Suprapubic skin (tissue), 4 donors: ENCODE data around the gene SAMD11. TPM values are rescaled to one million over a fixed set of nuclear protein-coding genes. Genes with fewer than 3 reads are reported as not detected.
"Not testable (repeated sequence)": the region's sequence is repeated elsewhere in the genome, so short reads cannot be mapped to it uniquely, and the experiment has no call there.

ENCODE experiments used
- DNase-seq, 2 donors: peaks; one replicate each; pipeline ENCODE4 v3.0.0-alpha.2; 2019; ENCODE audit warnings: low spot score in 2 of 2
- H3K27ac ChIP-seq: fragments of 200-600 bp; sonication (generic); one replicate; pipeline ENCODE4 v1.5.1; 2019
- H3K27me3 ChIP-seq: fragments of 200-600 bp; sonication (generic); one replicate; pipeline ENCODE4 v1.5.1; 2019
- H3K36me3 ChIP-seq: fragments of 200-600 bp; sonication (generic); one replicate; pipeline ENCODE4 v1.5.1; 2019
- H3K4me1 ChIP-seq: fragments of 200-600 bp; sonication (generic); one replicate; pipeline ENCODE4 v1.5.1; 2019
- H3K4me3 ChIP-seq: fragments of 200-600 bp; sonication (generic); one replicate; pipeline ENCODE4 v1.5.1; 2019; ENCODE audit warnings: mild to moderate bottlenecking
- H3K9me3 ChIP-seq: fragments of 200-600 bp; sonication (generic); one replicate; pipeline ENCODE4 v1.5.1; 2019
- CTCF ChIP-seq, 2 donors: fragments of 200-600 bp in 1 of 2; fragments of 450-650 bp in 1 of 2; sonication (generic) in 1 of 2; IDR thresholded peaks; one replicate each; pipeline ENCODE4 v1.5.1; 2016 to 2019; ENCODE audit warnings: antibody characterized with exemption in 2 of 2, mild to moderate bottlenecking in 1 of 2, moderate library complexity in 1 of 2
- EP300 ChIP-seq: sonication (generic); formaldehyde crosslinking; IDR thresholded peaks from one replicate; pipeline ENCODE4 v1.6.1; 2017; ENCODE audit warnings: antibody characterized with exemption
- POLR2A ChIP-seq, 2 donors: fragments of 450-650 bp; IDR thresholded peaks; one replicate each; pipeline ENCODE4 v1.6.1; 2017; ENCODE audit warnings: antibody characterized with exemption in 2 of 2, mild to moderate bottlenecking in 2 of 2, moderate library complexity in 2 of 2
- POLR2AphosphoS5 ChIP-seq, 3 donors: sonication (generic); formaldehyde crosslinking; IDR thresholded peaks; one replicate each; pipeline ENCODE4 v1.6.1; 2017; ENCODE audit warnings: antibody characterized with exemption in 3 of 3
- WGBS: methylation state at CpG from one replicate; pipeline ENCODE4 v1.1.5; 2018; 5-methylcytosine and 5-hydroxymethylcytosine counted together
- total RNA-seq, 4 donors: library from RNA; depleted of rRNA; stranded (reverse); fragments of >200 nt; gene quantifications; one replicate each; pipeline ENCODE4 v1.1.0, GENCODE V29; 2016

Gene SAMD11
- total RNA-seq, 4 donors from 2014 or later: 0.85 to 2.0 (median 1.5) TPM; not detected in 1

- no peaks in the 10 kb centered on the region for H3K9me3 ChIP-seq
- TF ChIP-seq POLR2A (IDR thresholded peaks at IDR 0.05) (no peak), CTCF (IDR thresholded peaks at IDR 0.05) (no peak), POLR2AphosphoS5 (IDR thresholded peaks at IDR 0.05) (no peak), EP300 (no peak)
- 81% methylated on average over 21 of the region's 29 CpGs for WGBS
Measured at GRCh38 chr1:945688-946556, 22.2 kb downstream of the SAMD11 start.

GRCh38 chr1:946811-947210 lies 23.1 kb downstream of the SAMD11 start:
- Histone ChIP-seq H3K36me3 (peaks cover 73% of the 10 kb centered on the region), H3K4me1 (peaks cover 14% of the 10 kb centered on the region), H3K27me3 (peaks cover 19% of the 10 kb centered on the region)
- H3K9me3 ChIP-seq, DNase-seq, H3K27ac ChIP-seq, H3K4me3 ChIP-seq: not testable (repeated sequence)
- 93% methylated on average over 8 of the region's 13 CpGs for WGBS

More at GRCh38 chr1:945688-946556, 22.2 kb downstream of the SAMD11 start:
- Histone ChIP-seq H3K4me1 (peaks cover 23% of the 10 kb centered on the region), H3K36me3 (peaks cover 64% of the 10 kb centered on the region), H3K27me3 (peaks cover 28% of the 10 kb centered on the region), H3K27ac (no peak overlapping the region), H3K4me3 (no peak overlapping the region)
- no peak for DNase-seq

GRCh38 chr1:947958-948357 lies 24.2 kb downstream of the SAMD11 start:
- Histone ChIP-seq H3K9me3 (no peaks in the 10 kb centered on the region), H3K4me1 (peaks cover 3% of the 10 kb centered on the region), H3K4me3 (no peak overlapping the region), H3K27me3 (peaks cover 8% of the 10 kb centered on the region), H3K36me3 (peaks cover 84% of the 10 kb centered on the region), H3K27ac (no peak overlapping the region)
- TF ChIP-seq EP300 (no peak), POLR2A (IDR thresholded peaks at IDR 0.05) (no peak), CTCF (IDR thresholded peaks at IDR 0.05) (no peak), POLR2AphosphoS5 (IDR thresholded peaks at IDR 0.05) (no peak)
- no peak for DNase-seq
- 97% methylated on average over 5 of the region's 15 CpGs for WGBS

GRCh38 chr1:950268-950667 lies 26.5 kb downstream of the SAMD11 start:
- H3K4me1 ChIP-seq: no peaks in the 10 kb centered on the region
- no peak overlapping the region for H3K27ac ChIP-seq
- no peak for DNase-seq
- H3K9me3 ChIP-seq: no peaks in the 10 kb centered on the region
- 90% methylated on average over 7 of the region's 9 CpGs for WGBS
- H3K4me3 ChIP-seq: no peak overlapping the region
- H3K36me3 ChIP-seq: peaks cover 99% of the 10 kb centered on the region
- H3K27me3 ChIP-seq: no peaks in the 10 kb centered on the region
- no peak for TF ChIP-seq POLR2A (IDR thresholded peaks at IDR 0.05)
- TF ChIP-seq EP300: no peak
- no peak for TF ChIP-seq CTCF (IDR thresholded peaks at IDR 0.05)
- TF ChIP-seq POLR2AphosphoS5 (IDR thresholded peaks at IDR 0.05): no peak

- no peak for TF ChIP-seq EP300
- TF ChIP-seq POLR2A (IDR thresholded peaks at IDR 0.05): no peak
- no peak for TF ChIP-seq POLR2AphosphoS5 (IDR thresholded peaks at IDR 0.05)
- TF ChIP-seq CTCF (IDR thresholded peaks at IDR 0.05): no peak
- H3K9me3 ChIP-seq: no peaks in the 10 kb centered on the region
- peaks cover 99% of the 10 kb centered on the region for H3K36me3 ChIP-seq
- H3K27ac ChIP-seq: no peak overlapping the region
- H3K4me1 ChIP-seq: no peaks in the 10 kb centered on the region
- no peaks in the 10 kb centered on the region for H3K27me3 ChIP-seq
- no peak for DNase-seq
- WGBS: 94% methylated on average over 11 of the region's 23 CpGs
- no peak overlapping the region for H3K4me3 ChIP-seq
Measured at GRCh38 chr1:950881-951280, 27.2 kb downstream of the SAMD11 start.
